ENCODE data around the gene CSGALNACT2.

DNA sequence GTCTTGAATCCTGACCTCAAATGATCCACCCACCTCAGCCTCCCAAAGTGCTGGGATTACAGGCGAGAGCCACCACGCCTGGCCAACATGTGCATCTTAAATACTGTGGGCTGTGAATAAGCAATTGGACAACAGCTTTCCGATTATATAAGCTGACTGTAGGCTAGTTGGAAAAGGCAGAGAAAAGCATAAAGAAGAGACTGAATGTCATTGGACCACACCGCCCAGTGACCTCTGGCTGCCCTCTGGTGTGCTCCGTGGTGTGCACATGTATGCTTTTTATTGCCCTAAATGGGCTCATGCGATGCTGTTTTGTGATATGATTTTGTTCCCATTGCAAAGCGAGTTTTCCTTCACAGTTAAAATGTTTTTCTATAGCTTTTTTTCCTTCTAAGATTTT, 15.4 kb upstream of the CSGALNACT2 start:
- TF ChIP-seq, protein P1, sequence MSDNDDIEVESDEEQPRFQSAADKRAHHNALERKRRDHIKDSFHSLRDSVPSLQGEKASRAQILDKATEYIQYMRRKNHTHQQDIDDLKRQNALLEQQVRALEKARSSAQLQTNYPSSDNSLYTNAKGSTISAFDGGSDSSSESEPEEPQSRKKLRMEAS (IDR thresholded peaks at IDR 0.05; ENCODE audit: low read depth, low read length) = no peak
- no peak for TF ChIP-seq CTCF (IDR thresholded peaks at IDR 0.05; ENCODE audit: low read depth, low read length)

Data from NB4 (cell line).